ENCODE results near the gene ALDOC. TPM values are rescaled to one million over a fixed set of nuclear protein-coding genes. Genes with fewer than 3 reads are reported as not detected.

Gene ALDOC
- total and polyA plus RNA-seq, 2 experiments from 2014 or later = 33.5 to 157 TPM

DNA sequence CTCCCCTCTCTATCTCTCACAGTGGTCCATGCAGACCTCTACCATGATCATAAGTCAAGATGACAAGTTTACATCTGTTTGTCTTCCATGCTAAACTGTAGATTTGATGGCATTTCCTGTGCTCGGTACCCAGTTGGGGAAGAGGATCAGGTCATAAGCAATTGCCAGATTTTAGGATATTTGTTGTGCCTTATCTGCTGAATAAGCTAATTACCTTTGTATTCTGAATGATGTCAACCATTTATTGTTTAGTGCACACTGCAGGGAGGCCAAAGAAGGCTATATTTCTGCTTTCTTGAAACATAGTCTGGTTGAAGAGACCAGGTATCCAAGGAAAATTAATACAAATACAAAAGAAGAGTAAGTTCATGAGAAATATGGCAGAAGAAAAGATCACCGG, 5.8 kb upstream of the ALDOC start:
- peaks cover 2% of the 10 kb centered on the region; the same call in 1 of the 2 replicates for H3K4me1 ChIP-seq (ENCODE audit: insufficient read depth)
- no peak overlapping the region for H2AFZ ChIP-seq

DNA sequence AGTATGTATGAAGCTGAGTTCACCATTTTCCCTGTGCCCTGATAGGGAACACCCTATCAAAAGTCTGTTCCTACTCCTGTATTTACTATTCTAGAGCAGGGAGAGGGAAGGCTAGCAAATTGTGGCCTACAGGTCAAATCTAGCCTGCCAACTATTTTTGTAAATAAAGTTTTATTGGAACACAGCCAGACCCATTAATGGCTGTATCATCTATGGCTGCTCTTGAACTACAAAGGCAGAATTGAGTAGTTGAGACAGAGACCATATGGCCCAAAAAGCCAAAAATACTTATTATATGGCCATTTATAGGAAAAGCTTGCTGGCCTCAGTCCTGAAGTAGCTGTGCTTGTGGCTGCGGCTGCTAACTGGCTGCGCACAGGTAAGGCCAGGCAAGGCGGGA, 4.3 kb upstream of the ALDOC start:
- Histone ChIP-seq H3K27me3 (ENCODE audit: insufficient read depth) (no peaks in the 10 kb centered on the region), H4K20me1 (replicated peaks; ENCODE audit: insufficient read depth) (peaks cover 14% of the 10 kb centered on the region; the same call in 1 of the 2 replicates), H3K79me2 (replicated peaks; ENCODE audit: insufficient read depth) (no peaks in the 10 kb centered on the region), H3K4me1 (ENCODE audit: insufficient read depth) (peaks cover 10% of the 10 kb centered on the region; the same call in 1 of the 2 replicates), H3K27ac (ENCODE audit: low read depth) (no peak overlapping the region), H2AFZ (no peak overlapping the region), H3K36me3 (ENCODE audit: insufficient read depth) (peaks cover 70% of the 10 kb centered on the region), H3K9me2 (ENCODE audit: insufficient read depth) (no peaks in the 10 kb centered on the region), H3K4me3 (no peak overlapping the region), H3K4me2 (no peak overlapping the region), H3F3A (replicated peaks; ENCODE audit: low read depth) (peaks cover 15% of the 10 kb centered on the region)
- ATAC-seq (no peak), DNase-seq (ENCODE audit: low spot score) (no peak)
- peaks cover 4% of the 10 kb centered on the region for H3K27me3 Mint-ChIP-seq (ENCODE audit: insufficient read depth, low read depth, poor library complexity)
- no peaks in the 10 kb centered on the region for H3K9me3 Mint-ChIP-seq
- no peak overlapping the region for H3K27ac Mint-ChIP-seq
- H3K4me1 Mint-ChIP-seq = peaks cover 12% of the 10 kb centered on the region
- no peak for TF ChIP-seq ZNF331 (CRISPR knock-in tag; IDR thresholded peaks at IDR 0.05; ENCODE audit: low read depth)
- no peak for TF ChIP-seq JUNB (IDR thresholded peaks at IDR 0.05; ENCODE audit: unreplicated experiment)
- no peak overlapping the region for H3K4me3 Mint-ChIP-seq
- H3K36me3 Mint-ChIP-seq (ENCODE audit: low read depth) = peaks cover 39% of the 10 kb centered on the region

More for the DNA sequence above, 5.8 kb upstream of the ALDOC start:
- DNase-seq (ENCODE audit: low spot score) = no peak
- no peak overlapping the region for H3K4me2 ChIP-seq
- no peaks in the 10 kb centered on the region for H3K79me2 ChIP-seq (replicated peaks; ENCODE audit: insufficient read depth)
- Mint-ChIP-seq H3K27ac (no peak overlapping the region), H3K36me3 (ENCODE audit: low read depth) (peaks cover 33% of the 10 kb centered on the region), H3K4me3 (no peak overlapping the region), H3K4me1 (peaks cover 1% of the 10 kb centered on the region), H3K9me3 (no peaks in the 10 kb centered on the region), H3K27me3 (ENCODE audit: insufficient read depth, low read depth, poor library complexity) (peaks cover 4% of the 10 kb centered on the region)
- peaks cover 14% of the 10 kb centered on the region; the same call in 1 of the 2 replicates for H4K20me1 ChIP-seq (replicated peaks; ENCODE audit: insufficient read depth)
- H3F3A ChIP-seq (replicated peaks; ENCODE audit: low read depth) = peaks cover 10% of the 10 kb centered on the region
- H3K27me3 ChIP-seq (ENCODE audit: insufficient read depth) = no peaks in the 10 kb centered on the region
- ATAC-seq = no peak
- H3K36me3 ChIP-seq (ENCODE audit: insufficient read depth) = peaks cover 82% of the 10 kb centered on the region
- no peak overlapping the region for H3K27ac ChIP-seq (ENCODE audit: low read depth)
- no peak for TF ChIP-seq NANOG (IDR thresholded peaks at IDR 0.05; ENCODE audit: borderline replicate concordance)
- TF ChIP-seq JUNB (IDR thresholded peaks at IDR 0.05; ENCODE audit: unreplicated experiment) = no peak
- no peak for TF ChIP-seq EZH2phosphoT487 (IDR thresholded peaks at IDR 0.05; ENCODE audit: unreplicated experiment)
- H3K9me2 ChIP-seq (ENCODE audit: insufficient read depth) = no peaks in the 10 kb centered on the region
- H3K4me3 ChIP-seq = no peak overlapping the region

DNA sequence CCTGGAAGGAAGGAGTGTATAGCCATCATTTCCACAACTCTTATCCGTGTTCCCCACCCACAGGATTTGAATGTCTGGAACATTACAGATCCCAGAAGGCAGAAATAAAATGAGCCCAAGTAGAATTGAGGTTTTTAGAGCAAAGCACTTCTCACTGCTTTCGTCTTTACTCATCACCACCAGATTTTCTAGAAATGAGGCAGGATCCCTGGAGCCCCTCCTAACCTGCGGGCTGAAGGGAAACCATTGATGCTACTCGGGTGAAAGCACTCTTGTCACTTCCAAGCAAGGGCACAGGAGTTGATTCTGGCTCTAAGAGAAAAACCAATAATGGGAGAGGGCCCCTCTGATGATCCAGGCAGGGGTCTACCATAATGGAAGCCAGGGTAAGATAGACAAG, 2.8 kb upstream of the ALDOC start:
- Histone ChIP-seq H3K27me3 (ENCODE audit: insufficient read depth) (no peaks in the 10 kb centered on the region), H3K79me2 (replicated peaks; ENCODE audit: insufficient read depth) (no peaks in the 10 kb centered on the region), H4K20me1 (replicated peaks; ENCODE audit: insufficient read depth) (peaks cover 14% of the 10 kb centered on the region; the same call in 1 of the 2 replicates), H3K4me3 (no peak overlapping the region), H2AFZ (no peak overlapping the region), H3K27ac (ENCODE audit: low read depth) (no peak overlapping the region), H3K36me3 (ENCODE audit: insufficient read depth) (peaks cover 59% of the 10 kb centered on the region), H3K4me1 (ENCODE audit: insufficient read depth) (peaks cover 13% of the 10 kb centered on the region; the same call in 1 of the 2 replicates), H3K9me2 (ENCODE audit: insufficient read depth) (no peaks in the 10 kb centered on the region), H3F3A (replicated peaks; ENCODE audit: low read depth) (peaks cover 15% of the 10 kb centered on the region), H3K4me2 (no peak overlapping the region)
- DNase-seq (ENCODE audit: low spot score) (no peak), ATAC-seq (no peak)
- Mint-ChIP-seq H3K9me3 (no peaks in the 10 kb centered on the region), H3K4me3 (no peak overlapping the region), H3K4me1 (peaks cover 15% of the 10 kb centered on the region), H3K27ac (no peak overlapping the region), H3K27me3 (ENCODE audit: insufficient read depth, low read depth, poor library complexity) (peaks cover 8% of the 10 kb centered on the region), H3K36me3 (ENCODE audit: low read depth) (peaks cover 43% of the 10 kb centered on the region)
- TF ChIP-seq ZNF114 (CRISPR knock-in tag; IDR thresholded peaks at IDR 0.05) (no peak), ZNF331 (CRISPR knock-in tag; IDR thresholded peaks at IDR 0.05; ENCODE audit: low read depth) (no peak), CREB1 (CRISPR knock-in tag; IDR thresholded peaks at IDR 0.05; ENCODE audit: low read depth) (no peak), EZH2phosphoT487 (IDR thresholded peaks at IDR 0.05; ENCODE audit: unreplicated experiment) (no peak), EZH2 (IDR thresholded peaks at IDR 0.05; ENCODE audit: low read depth, unreplicated experiment) (no peak)
- TF ChIP-seq, protein P1, sequence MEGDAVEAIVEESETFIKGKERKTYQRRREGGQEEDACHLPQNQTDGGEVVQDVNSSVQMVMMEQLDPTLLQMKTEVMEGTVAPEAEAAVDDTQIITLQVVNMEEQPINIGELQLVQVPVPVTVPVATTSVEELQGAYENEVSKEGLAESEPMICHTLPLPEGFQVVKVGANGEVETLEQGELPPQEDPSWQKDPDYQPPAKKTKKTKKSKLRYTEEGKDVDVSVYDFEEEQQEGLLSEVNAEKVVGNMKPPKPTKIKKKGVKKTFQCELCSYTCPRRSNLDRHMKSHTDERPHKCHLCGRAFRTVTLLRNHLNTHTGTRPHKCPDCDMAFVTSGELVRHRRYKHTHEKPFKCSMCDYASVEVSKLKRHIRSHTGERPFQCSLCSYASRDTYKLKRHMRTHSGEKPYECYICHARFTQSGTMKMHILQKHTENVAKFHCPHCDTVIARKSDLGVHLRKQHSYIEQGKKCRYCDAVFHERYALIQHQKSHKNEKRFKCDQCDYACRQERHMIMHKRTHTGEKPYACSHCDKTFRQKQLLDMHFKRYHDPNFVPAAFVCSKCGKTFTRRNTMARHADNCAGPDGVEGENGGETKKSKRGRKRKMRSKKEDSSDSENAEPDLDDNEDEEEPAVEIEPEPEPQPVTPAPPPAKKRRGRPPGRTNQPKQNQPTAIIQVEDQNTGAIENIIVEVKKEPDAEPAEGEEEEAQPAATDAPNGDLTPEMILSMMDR (conservative IDR thresholded peaks at IDR 0.05; ENCODE audit: low read depth in 2 of 2) = no peak
- TF ChIP-seq, protein P2, sequence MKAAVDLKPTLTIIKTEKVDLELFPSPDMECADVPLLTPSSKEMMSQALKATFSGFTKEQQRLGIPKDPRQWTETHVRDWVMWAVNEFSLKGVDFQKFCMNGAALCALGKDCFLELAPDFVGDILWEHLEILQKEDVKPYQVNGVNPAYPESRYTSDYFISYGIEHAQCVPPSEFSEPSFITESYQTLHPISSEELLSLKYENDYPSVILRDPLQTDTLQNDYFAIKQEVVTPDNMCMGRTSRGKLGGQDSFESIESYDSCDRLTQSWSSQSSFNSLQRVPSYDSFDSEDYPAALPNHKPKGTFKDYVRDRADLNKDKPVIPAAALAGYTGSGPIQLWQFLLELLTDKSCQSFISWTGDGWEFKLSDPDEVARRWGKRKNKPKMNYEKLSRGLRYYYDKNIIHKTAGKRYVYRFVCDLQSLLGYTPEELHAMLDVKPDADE (IDR thresholded peaks at IDR 0.05) = no peak
